ENCODE measurements around the gene MRPL10.

MRPL10 gene

DNA sequence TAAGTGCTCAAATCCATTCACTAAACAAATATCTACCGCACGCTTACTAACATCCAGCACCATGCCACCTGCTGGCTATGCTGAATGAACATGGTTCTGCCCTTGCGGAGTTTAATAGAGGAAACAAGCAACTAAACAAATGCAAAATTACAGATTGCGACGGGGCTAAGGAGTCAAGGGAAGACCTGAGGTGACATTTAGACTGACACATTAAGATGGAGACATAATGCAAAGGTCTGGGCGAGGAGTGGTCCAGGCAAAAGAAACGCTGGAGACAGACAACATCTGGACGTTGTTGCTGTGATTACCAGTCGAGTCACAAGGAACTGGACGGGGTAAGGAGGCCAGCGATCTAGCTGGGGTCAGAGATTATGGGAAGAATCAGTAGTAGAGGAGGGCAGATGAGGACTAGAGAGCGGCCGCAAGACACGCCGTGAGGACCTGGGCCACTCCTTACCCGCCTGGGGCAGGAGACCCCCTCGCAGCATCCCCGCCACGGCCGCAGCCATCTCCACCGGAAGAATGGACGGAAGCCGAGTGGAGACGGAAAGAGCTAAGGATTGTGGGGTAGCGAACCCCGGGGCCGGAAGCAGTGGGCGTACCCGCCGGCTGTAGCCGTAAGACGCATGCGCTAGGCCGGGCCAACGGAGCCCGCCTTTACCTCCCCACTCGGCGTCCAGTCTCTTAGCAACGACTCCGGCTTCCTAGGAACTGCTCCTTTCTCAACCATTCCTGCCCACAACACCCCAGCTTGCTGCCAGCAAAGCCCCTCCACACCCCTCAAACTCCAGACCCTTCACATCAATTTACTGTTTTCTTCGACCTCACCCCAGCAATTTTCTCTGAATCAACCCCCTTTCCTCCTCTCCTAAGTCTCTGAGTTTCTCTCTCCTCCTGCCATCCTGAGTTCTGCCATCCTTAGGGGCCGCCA, at the start of gene MRPL10, which contains the start of gene LRRC46:
Gene MRPL10 (minus strand): TSS at position 539 of the 931 bp plus-strand sequence. CDS start 30 bp downstream, at position 509.
Gene LRRC46 (plus strand): TSS at position 668 of the 931 bp plus-strand sequence. CDS start 320 bp downstream, outside the sequence.
- peak; percentile 92 for DNase-seq (ENCODE audit: low spot score)

GRCh38 chr17:47879776-47880454, 48.6 kb upstream of the MRPL10 start:
- DNase-seq (ENCODE audit: low spot score) = no peak

DNA sequence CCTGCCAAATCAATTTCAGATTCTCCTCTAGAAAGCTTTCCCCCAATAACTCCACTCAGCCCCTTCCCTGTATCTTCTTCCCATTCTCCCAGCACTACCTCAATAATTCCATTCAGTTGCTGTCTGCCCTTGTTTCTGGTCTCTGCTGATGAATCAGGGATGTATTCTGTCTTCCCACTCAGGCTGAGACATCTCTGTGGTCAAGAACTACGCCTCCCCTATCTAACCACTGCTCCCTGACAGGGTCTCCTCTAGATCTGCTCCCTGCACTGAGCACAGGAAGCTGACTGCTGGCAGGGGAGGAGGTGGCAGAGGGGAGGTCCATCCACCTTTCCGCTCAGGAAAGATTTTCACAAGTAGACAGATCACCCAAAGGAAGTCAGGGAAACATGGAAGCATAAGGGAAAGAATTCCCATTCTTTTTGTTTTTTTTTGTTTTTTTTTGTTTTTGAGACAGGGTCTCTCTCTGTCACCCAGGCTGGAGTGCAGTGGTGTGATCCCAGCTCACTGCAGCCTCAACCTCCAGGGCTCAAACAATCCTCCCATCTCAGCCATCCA, 47.8 kb upstream of the MRPL10 start:
- no peak for DNase-seq (ENCODE audit: low spot score)

GRCh38 chr17:47878203-47879027, 47.1 kb upstream of the MRPL10 start:
- no peak for DNase-seq (ENCODE audit: low spot score)

- DNase-seq (ENCODE audit: low spot score) = no peak
Measured at GRCh38 chr17:47877368-47878034, 46.2 kb upstream of the MRPL10 start.

DNA sequence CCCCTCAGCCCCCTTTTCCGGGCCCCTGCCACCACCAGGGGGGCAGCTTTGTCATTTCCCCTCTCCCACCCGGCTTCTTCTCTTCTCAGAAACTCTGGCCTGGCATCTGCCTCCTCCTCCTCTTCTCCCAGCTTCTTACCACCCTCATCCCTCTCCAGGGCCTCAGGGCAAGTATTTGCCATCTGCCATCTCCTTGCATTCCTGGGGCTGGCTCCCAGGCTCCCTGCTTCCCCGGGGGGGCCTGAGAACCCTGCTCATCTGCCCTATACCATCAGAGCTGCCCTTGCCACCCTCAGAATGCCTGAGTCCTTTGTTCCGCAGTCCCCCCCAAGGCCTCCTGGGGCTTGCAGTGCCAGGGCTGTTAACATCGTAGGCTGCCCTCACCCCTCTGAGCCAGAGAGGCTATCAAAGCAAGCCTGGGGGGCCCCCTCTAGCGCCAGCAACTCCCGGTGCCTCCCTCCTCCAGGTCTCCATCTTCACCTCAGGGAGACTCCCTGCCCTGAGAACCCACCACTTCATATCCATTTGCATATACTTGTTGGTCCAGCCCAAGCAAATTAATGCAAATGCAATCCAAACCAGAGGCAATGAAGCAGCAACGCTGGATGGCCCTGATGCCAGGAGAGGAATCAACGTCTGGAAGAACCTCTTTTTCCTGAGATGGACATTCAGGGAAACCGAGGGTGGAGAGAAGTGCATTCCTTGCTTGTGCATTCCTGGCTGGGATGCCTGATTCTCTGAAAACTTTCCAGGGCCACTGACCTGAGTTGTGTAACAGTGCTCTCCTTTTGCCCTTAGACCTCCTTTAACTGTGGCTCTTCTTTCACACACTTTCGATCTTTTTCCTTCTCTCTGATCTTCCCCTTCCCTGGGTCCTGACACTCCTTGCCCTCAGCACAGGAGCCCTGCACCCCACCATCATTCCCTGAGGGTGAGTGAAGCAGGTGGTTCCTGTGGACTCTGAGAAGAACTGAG, 44.0 kb upstream of the MRPL10 start:
- no peak for DNase-seq (ENCODE audit: low spot score)

GRCh38 chr17:47873200-47874090, 42.1 kb upstream of the MRPL10 start:
- no peak for DNase-seq (ENCODE audit: low spot score)

DNA sequence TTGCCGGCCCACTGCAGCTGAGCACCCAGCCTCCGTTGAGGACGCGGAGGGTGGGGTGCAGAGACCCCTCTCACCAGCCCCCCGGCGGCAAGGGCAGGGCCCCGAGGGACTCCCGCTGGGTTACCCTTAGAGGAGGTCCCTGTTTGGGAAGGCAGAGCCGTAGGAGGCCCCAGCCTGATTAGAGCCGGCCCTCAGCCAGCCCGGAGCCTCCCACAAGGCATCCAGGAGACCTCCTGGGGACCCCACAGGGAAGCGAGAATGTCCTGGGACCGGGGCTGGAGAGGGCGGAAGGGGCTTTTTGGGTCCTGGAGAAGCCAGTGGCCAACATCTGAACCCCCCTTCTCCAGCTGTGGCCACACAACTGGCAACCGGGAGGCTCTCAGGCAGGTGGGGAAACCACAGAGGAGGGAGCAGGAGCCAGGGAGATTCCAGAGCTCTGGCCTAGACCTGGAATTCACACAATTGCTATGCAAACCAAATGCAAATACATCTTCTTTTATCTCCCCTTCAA, 41.4 kb upstream of the MRPL10 start:
- DNase-seq (ENCODE audit: low spot score) = no peak

- no peak for DNase-seq (ENCODE audit: low spot score)
Measured at GRCh38 chr17:47872019-47872650, 40.8 kb upstream of the MRPL10 start.

DNA sequence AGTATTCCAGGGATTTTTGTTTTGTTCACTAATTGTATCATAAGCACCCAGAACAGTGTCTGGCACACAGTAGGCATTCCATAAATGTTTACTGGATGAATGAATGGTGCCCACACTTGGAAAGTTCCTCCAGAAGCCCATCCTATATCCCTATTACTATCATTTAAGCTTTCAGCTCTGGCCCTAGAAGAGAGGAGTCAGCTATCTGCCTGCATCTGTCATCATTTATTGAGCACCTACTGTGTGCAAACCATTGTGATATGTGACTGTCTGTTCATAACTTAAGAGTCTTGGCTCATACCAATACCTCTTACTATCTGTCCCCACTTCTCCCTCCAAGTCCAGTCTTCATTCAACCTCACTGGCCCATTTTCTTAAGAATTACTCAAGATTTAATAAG, 39.7 kb upstream of the MRPL10 start:
- no peak for DNase-seq (ENCODE audit: low spot score)

- no peak for DNase-seq (ENCODE audit: low spot score)
Measured at GRCh38 chr17:47870056-47870455, 38.7 kb upstream of the MRPL10 start.

DNA sequence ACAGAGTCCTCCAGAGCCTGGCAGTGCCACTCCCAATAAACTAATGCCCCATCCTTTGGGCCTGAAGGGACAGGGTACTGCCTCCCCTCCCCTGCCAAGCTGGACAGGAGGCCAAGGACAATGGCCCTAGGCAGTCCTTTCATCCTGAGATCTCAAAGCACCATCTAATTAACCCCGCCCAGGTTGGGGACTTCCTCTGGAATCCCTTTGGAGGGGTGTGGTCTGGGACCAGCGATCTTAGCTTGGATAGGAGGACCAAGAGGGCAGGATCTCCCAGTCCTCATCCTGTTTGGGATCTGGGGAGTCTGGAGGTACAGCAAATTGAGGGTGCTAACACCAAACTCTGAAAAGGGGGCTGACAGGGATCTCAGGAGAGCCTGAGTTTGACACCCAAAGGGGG, 37.8 kb upstream of the MRPL10 start:
- no peak for DNase-seq (ENCODE audit: low spot score)

GRCh38 chr17:47867813-47868533, 36.6 kb upstream of the MRPL10 start:
- DNase-seq (ENCODE audit: low spot score) = no peak

DNA sequence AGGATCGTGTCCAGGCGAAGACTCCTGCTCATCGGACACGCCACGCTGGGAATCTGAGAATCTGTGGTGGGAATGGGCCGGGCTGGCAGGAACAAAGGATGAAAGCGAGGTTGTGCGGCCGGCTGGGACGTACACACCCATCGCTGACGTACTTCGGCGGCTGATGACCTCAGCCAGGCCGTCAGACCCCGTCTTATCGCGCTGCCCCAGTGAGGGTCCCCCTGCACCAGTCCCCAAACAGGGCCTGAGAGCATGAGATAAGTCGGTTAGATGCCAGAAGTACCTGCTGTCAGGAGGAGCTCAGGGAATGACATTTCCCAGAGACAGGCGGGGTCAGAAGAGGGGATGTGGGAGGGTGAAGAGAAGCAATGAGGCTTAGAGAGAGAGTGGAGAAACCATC, 35.6 kb upstream of the MRPL10 start:
- DNase-seq (ENCODE audit: low spot score) = no peak

DNA sequence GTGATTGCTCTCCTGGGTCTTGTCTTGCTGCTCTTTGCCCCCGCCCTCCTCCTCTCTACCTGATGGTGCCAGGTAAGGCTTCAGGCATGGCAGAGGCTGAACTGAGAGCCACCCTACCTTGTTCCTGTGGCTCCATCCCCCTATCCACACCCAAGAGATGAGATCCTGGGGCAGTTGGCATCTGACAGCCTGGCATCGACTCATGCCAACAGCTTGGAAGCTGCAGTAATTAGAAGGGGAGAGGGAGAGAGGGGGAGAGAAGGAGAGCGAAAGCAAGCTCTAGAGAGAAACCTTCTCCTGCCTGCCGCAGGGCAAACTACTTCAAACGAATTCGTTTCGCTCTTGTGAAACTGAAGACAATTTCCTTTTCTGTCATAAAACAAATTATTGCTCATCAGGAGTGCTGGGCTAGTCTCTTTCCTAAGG, 33.5 kb upstream of the MRPL10 start:
- no peak for DNase-seq (ENCODE audit: low spot score)

DNA sequence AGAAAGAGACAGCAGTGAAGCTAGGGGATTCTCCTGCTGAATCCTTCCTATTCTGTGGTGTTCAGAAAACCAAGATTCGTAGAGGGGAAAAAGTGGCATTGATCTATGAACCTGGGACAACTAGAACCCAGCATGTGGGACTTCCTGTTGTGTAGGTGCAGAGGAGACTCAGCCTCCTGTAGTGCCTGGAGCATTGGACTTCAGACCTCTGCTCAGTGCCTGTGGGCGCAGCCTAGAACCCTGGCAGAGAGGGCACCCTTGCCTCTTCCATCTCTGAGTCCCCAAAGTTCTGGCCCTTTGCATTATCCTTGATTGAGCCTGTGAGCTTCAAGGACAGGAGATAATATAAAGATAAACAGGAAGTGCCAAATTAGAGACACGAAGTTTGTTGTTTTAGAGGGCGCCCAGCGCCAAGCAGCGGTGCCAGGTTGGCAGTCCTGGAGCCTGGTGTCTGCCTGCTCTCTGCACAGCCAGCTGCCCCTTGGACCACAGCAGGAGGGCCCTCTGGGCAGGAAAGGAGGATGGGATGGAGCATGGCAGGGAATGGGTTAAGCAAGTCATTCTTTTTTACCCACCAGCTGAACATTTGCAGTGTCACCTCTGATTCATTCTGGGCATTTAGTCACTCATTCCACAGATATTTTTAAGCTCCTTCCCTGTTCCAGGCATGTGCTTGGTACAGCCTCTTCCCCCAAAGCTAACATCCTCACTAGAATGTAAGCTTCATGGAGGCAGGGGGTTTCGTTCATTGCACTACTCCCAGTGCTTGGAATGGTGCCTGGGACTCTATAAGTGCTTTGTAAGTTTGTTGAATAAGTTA, 31.5 kb upstream of the MRPL10 start:
- DNase-seq (ENCODE audit: low spot score) = peak; percentile 76

GRCh38 chr17:47860386-47860785, 29.0 kb upstream of the MRPL10 start:
- DNase-seq (ENCODE audit: low spot score) = no peak
